ENCODE measurements around the gene PRUNE2.

DNA sequence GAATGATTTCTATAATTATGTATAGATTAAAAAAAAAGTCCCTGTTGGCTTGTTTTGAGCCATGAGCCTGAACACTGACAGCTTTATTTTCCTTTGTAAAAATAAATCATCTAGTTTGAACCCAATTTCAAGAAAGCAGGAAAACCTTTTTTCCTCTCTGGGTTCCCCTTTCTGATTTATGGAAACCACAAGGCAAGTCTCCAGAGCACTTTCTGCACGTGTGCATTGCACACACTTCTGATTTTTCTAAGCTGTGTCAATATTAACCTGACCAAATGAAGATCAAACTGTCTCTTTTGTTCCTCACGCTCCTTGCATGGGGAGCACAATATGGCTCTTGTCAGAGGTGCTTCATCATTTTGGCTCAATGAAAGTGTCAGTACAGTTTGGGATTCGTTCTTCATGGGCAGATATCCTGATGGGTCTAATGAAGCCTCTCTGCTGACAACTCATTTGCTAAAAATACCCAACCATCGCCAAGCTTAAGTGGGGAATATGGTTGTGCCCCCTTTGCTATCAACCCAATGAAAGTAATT is 180.8 kb downstream of the PRUNE2 start:
- TF ChIP-seq CTCF (IDR thresholded peaks at IDR 0.05) (no peak), POLR2A (IDR thresholded peaks at IDR 0.05) (no peak)
